ENCODE results near the gene TMEM107. TPM values are rescaled to one million over a fixed set of nuclear protein-coding genes. Genes with fewer than 3 reads are reported as not detected.

TMEM107 gene
- total RNA-seq, 1 donor from 2014 or later: 6.7 TPM

GRCh38 chr17:8144401-8145231 lies 31.6 kb downstream of the TMEM107 start:
- intact Hi-C loops (cut with DNase I): no loop called here

GRCh38 chr17:8143581-8144400 lies 32.4 kb downstream of the TMEM107 start:
- no peak for DNase-seq (ENCODE audit: missing footprints)
- ATAC-seq: no peak
- intact Hi-C loops (cut with DNase I): no loop called here

More at GRCh38 chr17:8144401-8145231, 31.6 kb downstream of the TMEM107 start:
- ATAC-seq: no peak
- no peak for DNase-seq (ENCODE audit: missing footprints)

- DNase-seq (ENCODE audit: missing footprints) (no peak), ATAC-seq (no peak)
- intact Hi-C loops (cut with DNase I): no loop called here
These were observed 33.1 kb downstream of the TMEM107 start for GRCh38 chr17:8142887-8143580.

GRCh38 chr17:8142158-8142886 lies 33.9 kb downstream of the TMEM107 start:
- no peak for ATAC-seq
- peak; percentile 66 for DNase-seq (ENCODE audit: missing footprints)
- intact Hi-C loops (cut with DNase I): no loop called here

GRCh38 chr17:8141741-8142140 lies 34.4 kb downstream of the TMEM107 start:
- intact Hi-C loops (cut with DNase I): no loop called here
- no peak for DNase-seq (ENCODE audit: missing footprints)
- ATAC-seq: no peak

GRCh38 chr17:8141045-8141444 lies 35.1 kb downstream of the TMEM107 start:
- no peak for ATAC-seq
- DNase-seq (ENCODE audit: missing footprints): no peak
- intact Hi-C loops (cut with DNase I): no loop called here

GRCh38 chr17:8140065-8141029 lies 35.8 kb downstream of the TMEM107 start:
- intact Hi-C loops (cut with DNase I): loop anchor here (1.0 kb wide), 1 partner anchor 9 kb away; no protein-coding TSS in a partner anchor
- DNase-seq (ENCODE audit: missing footprints) (peak; percentile 68), ATAC-seq (peak; percentile 2)

GRCh38 chr17:8138672-8139371 lies 37.4 kb downstream of the TMEM107 start:
- peak; percentile 96 for DNase-seq (ENCODE audit: missing footprints)
- intact Hi-C loops (cut with DNase I): loop anchor here (1.0 kb wide), 1 partner anchor 19 kb away; no protein-coding TSS in a partner anchor
- ATAC-seq: peak; percentile 92

GRCh38 chr17:8138374-8138671 lies 37.9 kb downstream of the TMEM107 start:
- DNase-seq (ENCODE audit: missing footprints): no peak
- no peak for ATAC-seq
- intact Hi-C loops (cut with DNase I): loop anchor here (1.0 kb wide), 1 partner anchor 20 kb away; no protein-coding TSS in a partner anchor

- intact Hi-C loops (cut with DNase I): loop anchor here (1.0 kb wide), 1 partner anchor 20 kb away; no protein-coding TSS in a partner anchor
- no peak for ATAC-seq
- no peak for DNase-seq (ENCODE audit: missing footprints)
These were observed 38.4 kb downstream of the TMEM107 start for GRCh38 chr17:8137645-8138373.

GRCh38 chr17:8133941-8134340 lies 42.2 kb downstream of the TMEM107 start:
- intact Hi-C loops (cut with DNase I): no loop called here
- DNase-seq (ENCODE audit: missing footprints): no peak
- no peak for ATAC-seq

- intact Hi-C loops (cut with DNase I): no loop called here
- no peak for DNase-seq (ENCODE audit: missing footprints)
These were observed 42.8 kb downstream of the TMEM107 start for GRCh38 chr17:8133399-8133798.

GRCh38 chr17:8131844-8132441 lies 44.2 kb downstream of the TMEM107 start:
- no peak for DNase-seq (ENCODE audit: missing footprints)
- no peak for ATAC-seq
- intact Hi-C loops (cut with DNase I): no loop called here

More at GRCh38 chr17:8133399-8133798, 42.8 kb downstream of the TMEM107 start:
- no peak for ATAC-seq

GRCh38 chr17:8128125-8128784 lies 47.9 kb downstream of the TMEM107 start:
- no peak for ATAC-seq
- no peak for DNase-seq (ENCODE audit: missing footprints)
- intact Hi-C loops (cut with DNase I): no loop called here

- intact Hi-C loops (cut with DNase I): no loop called here
- DNase-seq (ENCODE audit: missing footprints) (no peak), ATAC-seq (peak; percentile 59)
These were observed 49.6 kb downstream of the TMEM107 start for GRCh38 chr17:8126491-8127066.
